Measurements from ENCODE around the gene ATN1.

DNA sequence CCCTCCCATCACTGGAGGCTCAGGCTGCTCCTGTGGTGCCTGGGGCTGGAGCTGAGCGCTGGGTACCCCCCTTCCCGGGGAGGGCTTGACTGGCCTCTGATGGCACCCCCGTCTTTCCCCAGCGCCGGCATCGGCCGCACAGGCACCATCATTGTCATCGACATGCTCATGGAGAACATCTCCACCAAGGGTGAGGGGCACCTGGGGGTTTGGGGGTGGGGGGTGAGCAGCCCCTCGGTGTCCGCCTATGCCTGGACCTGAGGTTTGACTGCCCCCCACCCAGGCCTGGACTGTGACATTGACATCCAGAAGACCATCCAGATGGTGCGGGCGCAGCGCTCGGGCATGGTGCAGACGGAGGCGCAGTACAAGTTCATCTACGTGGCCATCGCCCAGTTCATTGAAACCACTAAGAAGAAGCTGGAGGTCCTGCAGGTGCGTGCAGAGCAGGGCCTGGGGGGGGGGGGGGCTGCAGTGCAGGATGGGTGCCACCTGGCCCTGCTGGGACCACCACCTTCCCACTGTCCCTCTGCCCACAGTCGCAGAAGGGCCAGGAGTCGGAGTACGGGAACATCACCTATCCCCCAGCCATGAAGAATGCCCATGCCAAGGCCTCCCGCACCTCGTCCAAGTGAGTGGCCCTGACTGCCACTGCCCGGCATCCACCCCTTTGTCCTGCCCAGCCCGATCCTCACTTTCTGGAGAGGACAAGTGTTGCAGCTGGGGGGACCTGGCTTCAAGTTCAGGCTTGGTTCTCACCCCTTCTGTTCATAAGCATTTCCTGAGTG is 32.2 kb downstream of the ATN1 start:
- TF ChIP-seq, protein P1, sequence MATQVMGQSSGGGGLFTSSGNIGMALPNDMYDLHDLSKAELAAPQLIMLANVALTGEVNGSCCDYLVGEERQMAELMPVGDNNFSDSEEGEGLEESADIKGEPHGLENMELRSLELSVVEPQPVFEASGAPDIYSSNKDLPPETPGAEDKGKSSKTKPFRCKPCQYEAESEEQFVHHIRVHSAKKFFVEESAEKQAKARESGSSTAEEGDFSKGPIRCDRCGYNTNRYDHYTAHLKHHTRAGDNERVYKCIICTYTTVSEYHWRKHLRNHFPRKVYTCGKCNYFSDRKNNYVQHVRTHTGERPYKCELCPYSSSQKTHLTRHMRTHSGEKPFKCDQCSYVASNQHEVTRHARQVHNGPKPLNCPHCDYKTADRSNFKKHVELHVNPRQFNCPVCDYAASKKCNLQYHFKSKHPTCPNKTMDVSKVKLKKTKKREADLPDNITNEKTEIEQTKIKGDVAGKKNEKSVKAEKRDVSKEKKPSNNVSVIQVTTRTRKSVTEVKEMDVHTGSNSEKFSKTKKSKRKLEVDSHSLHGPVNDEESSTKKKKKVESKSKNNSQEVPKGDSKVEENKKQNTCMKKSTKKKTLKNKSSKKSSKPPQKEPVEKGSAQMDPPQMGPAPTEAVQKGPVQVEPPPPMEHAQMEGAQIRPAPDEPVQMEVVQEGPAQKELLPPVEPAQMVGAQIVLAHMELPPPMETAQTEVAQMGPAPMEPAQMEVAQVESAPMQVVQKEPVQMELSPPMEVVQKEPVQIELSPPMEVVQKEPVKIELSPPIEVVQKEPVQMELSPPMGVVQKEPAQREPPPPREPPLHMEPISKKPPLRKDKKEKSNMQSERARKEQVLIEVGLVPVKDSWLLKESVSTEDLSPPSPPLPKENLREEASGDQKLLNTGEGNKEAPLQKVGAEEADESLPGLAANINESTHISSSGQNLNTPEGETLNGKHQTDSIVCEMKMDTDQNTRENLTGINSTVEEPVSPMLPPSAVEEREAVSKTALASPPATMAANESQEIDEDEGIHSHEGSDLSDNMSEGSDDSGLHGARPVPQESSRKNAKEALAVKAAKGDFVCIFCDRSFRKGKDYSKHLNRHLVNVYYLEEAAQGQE (IDR thresholded peaks at IDR 0.05; ENCODE audit: insufficient replicate concordance, low read depth), result no peak
- TF ChIP-seq, protein P2, sequence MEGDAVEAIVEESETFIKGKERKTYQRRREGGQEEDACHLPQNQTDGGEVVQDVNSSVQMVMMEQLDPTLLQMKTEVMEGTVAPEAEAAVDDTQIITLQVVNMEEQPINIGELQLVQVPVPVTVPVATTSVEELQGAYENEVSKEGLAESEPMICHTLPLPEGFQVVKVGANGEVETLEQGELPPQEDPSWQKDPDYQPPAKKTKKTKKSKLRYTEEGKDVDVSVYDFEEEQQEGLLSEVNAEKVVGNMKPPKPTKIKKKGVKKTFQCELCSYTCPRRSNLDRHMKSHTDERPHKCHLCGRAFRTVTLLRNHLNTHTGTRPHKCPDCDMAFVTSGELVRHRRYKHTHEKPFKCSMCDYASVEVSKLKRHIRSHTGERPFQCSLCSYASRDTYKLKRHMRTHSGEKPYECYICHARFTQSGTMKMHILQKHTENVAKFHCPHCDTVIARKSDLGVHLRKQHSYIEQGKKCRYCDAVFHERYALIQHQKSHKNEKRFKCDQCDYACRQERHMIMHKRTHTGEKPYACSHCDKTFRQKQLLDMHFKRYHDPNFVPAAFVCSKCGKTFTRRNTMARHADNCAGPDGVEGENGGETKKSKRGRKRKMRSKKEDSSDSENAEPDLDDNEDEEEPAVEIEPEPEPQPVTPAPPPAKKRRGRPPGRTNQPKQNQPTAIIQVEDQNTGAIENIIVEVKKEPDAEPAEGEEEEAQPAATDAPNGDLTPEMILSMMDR (IDR thresholded peaks at IDR 0.05; ENCODE audit: insufficient read depth, low read length), result no peak
